A549 (cell line): ENCODE measurements around the gene PCNX2. TPM values are rescaled to one million over a fixed set of nuclear protein-coding genes. Genes with fewer than 3 reads are reported as not detected.

ENCODE experiments used
- ATAC-seq, 2 experiments: fragments of 200-7000 bp in 1 of 2; fragments of >200 bp in 1 of 2; cut with Nextera tagmentation in 1 of 2; cut with Tn5 transposase in 1 of 2; 3 replicates each; pipeline versions ENCODE4 v1.8.0 to v1.9.1; 2018 to 2020; ENCODE audit warnings: mild to moderate bottlenecking in 1 of 2, moderate library complexity in 1 of 2
- CTCF ChIA-PET: fragments of 300-600 bp; sonication (Branson Sonifier 250); formaldehyde crosslinking; extraction: SDS; loops from one replicate; lab custom pipeline; 2021; ENCODE audit warnings: antibody characterized with exemption, inconsistent platforms; lab: Yijun Ruan, JAX
- POLR2A ChIA-PET: fragments of 350-600 bp; formaldehyde crosslinking; extraction: SDS; loops from one replicate; lab custom pipeline; 2021; ENCODE audit warnings: antibody characterized with exemption, inconsistent platforms; lab: Yijun Ruan, JAX
- DNase-seq, 2 experiments: peaks; one replicate each; pipeline versions ENCODE4 v3.0.0 to v3.0.0-alpha.2; 2011 to 2016; ENCODE audit warnings: low read depth in 1 of 2, low spot score in 1 of 2
- FAIRE-seq: peaks from 2 replicates; lab custom pipeline; 2011; peaks lifted over from hg19 to GRCh38; lab: Jason Lieb, UNC
- H3K27ac ChIP-seq, 2 experiments: fragments of >200 bp; sonication (Bioruptor Twin); formaldehyde crosslinking; 3 replicates each; pipeline ENCODE4 v1.5.1; 2016 to 2017
- H3K4me1 ChIP-seq: fragments of >200 bp; sonication (Bioruptor Twin); formaldehyde crosslinking; 3 replicates; pipeline ENCODE4 v1.6.1; 2016
- H3K4me2 ChIP-seq: fragments of >200 bp; sonication (Bioruptor Twin); formaldehyde crosslinking; 3 replicates; pipeline ENCODE4 v1.6.1; 2016
- H3K4me3 ChIP-seq: fragments of >200 bp; sonication (Bioruptor Twin); formaldehyde crosslinking; 3 replicates; pipeline ENCODE4 v1.5.1; 2016
- H3K9me3 ChIP-seq: fragments of >200 bp; sonication (Bioruptor Twin); formaldehyde crosslinking; 3 replicates; pipeline ENCODE4 v1.6.1; 2016
- ATOH8 ChIP-seq: fragments of 250-450 bp; sonication (Bioruptor Pico); IDR thresholded peaks from 2 replicates; pipeline ENCODE4 v1.5.0; 2020; ENCODE audit warnings: low read depth, mild to moderate bottlenecking, moderate library complexity
- BCL3 ChIP-seq: fragments of >200 bp; sonication (Bioruptor Twin); formaldehyde crosslinking; IDR thresholded peaks from 3 replicates; pipeline ENCODE4 v1.6.1; 2016
- BHLHE40 ChIP-seq: IDR thresholded peaks from 2 replicates; pipeline ENCODE4 v1.6.1; 2012; ENCODE audit warnings: low read depth, low read length, inconsistent platforms
- CBX2 ChIP-seq: fragments of 200-600 bp; sonication (generic); IDR thresholded peaks from 2 replicates; pipeline ENCODE4 v1.6.1; 2016; ENCODE audit warnings: low read depth, mild to moderate bottlenecking, borderline replicate concordance
- CBX8 ChIP-seq: fragments of 200-600 bp; sonication (generic); IDR thresholded peaks from 2 replicates; pipeline ENCODE4 v1.6.1; 2016
- CHD2 ChIP-seq: fragments of 150-350 bp; IDR thresholded peaks from 2 replicates; pipeline ENCODE4 v1.6.1; 2014; ENCODE audit warnings: low read length; ENCODE audit not compliant: partially characterized antibody
- CHD4 ChIP-seq: fragments of 200-600 bp; sonication (generic); IDR thresholded peaks from 2 replicates; pipeline ENCODE4 v1.6.1; 2016; ENCODE audit warnings: antibody characterized with exemption, mild to moderate bottlenecking, borderline replicate concordance
- CTCF ChIP-seq: fragments of >200 bp; sonication (Bioruptor Twin); formaldehyde crosslinking; IDR thresholded peaks from 3 replicates; pipeline ENCODE4 v1.5.1; 2016
- EHMT2 ChIP-seq: fragments of 200-600 bp; sonication (generic); IDR thresholded peaks from 2 replicates; pipeline ENCODE4 v1.6.1; 2016; ENCODE audit warnings: antibody characterized with exemption, low read depth, mild to moderate bottlenecking, moderate library complexity
- ESRRA ChIP-seq: fragments of 150-350 bp; IDR thresholded peaks from 2 replicates; pipeline ENCODE4 v1.6.1; 2014; ENCODE audit warnings: mild to moderate bottlenecking, low read length, borderline replicate concordance
- FOSL2 ChIP-seq, 2 experiments: fragments of 450-650 bp in 1 of 2; fragments of >200 bp in 1 of 2; sonication (Bioruptor Twin) in 1 of 2; formaldehyde crosslinking; IDR thresholded peaks; 2 replicates each; pipeline versions ENCODE4 v1.5.0 to v1.6.1; 2016 to 2020; ENCODE audit warnings: mild to moderate bottlenecking in 1 of 2, moderate library complexity in 1 of 2
- FOXS1 ChIP-seq: fragments of 250-450 bp; sonication (Bioruptor Pico); IDR thresholded peaks from 2 replicates; pipeline ENCODE4 v1.5.0; 2020; ENCODE audit warnings: mild to moderate bottlenecking, moderate library complexity
- HES2 ChIP-seq: fragments of >200 bp; sonication (Bioruptor Twin); formaldehyde crosslinking; IDR thresholded peaks from 2 replicates; pipeline ENCODE4 v1.6.1; 2016
- JUN ChIP-seq, 2 experiments: fragments of >200 bp; sonication (Bioruptor Twin); formaldehyde crosslinking; IDR thresholded peaks; 2 replicates in 1 of 2; 3 replicates in 1 of 2; pipeline ENCODE4 v1.6.1; 2016 to 2017
- KDM5A ChIP-seq: fragments of 200-600 bp; sonication (generic); IDR thresholded peaks from 2 replicates; pipeline ENCODE4 v1.6.1; 2016; ENCODE audit warnings: antibody characterized with exemption, mild to moderate bottlenecking
- MAFK ChIP-seq: fragments of 450-650 bp; IDR thresholded peaks from 2 replicates; pipeline ENCODE4 v1.6.1; 2014; ENCODE audit not compliant: partially characterized antibody
- MAX ChIP-seq: IDR thresholded peaks from 2 replicates; pipeline ENCODE4 v1.6.1; 2012
- NPAS2 ChIP-seq: fragments of 250-450 bp; sonication (Bioruptor Pico); IDR thresholded peaks from 2 replicates; pipeline ENCODE4 v1.8.0; 2022; ENCODE audit warnings: mild to moderate bottlenecking, moderate library complexity, borderline replicate concordance
- NR3C1 ChIP-seq: fragments of >200 bp; sonication (Bioruptor Twin); formaldehyde crosslinking; IDR thresholded peaks from 3 replicates; pipeline ENCODE4 v1.6.1; 2017
- PHF8 ChIP-seq: fragments of 200-600 bp; sonication (generic); IDR thresholded peaks from 2 replicates; pipeline ENCODE4 v1.6.1; 2016; ENCODE audit warnings: low read depth, mild to moderate bottlenecking, antibody characterized with exemption, moderate library complexity, borderline replicate concordance
- POLR2A ChIP-seq: IDR thresholded peaks from 2 replicates; pipeline ENCODE4 v1.6.1; 2012; ENCODE audit warnings: mild to moderate bottlenecking, low read length
- RARB ChIP-seq: fragments of 250-450 bp; sonication (Bioruptor Pico); IDR thresholded peaks from 2 replicates; pipeline ENCODE4 v1.8.0; 2021; ENCODE audit warnings: mild to moderate bottlenecking, moderate library complexity
- RCOR1 ChIP-seq: fragments of 150-350 bp; IDR thresholded peaks from 2 replicates; pipeline ENCODE4 v1.6.1; 2014; ENCODE audit warnings: antibody characterized with exemption, low read length, low read depth
- RFX5 ChIP-seq: fragments of 450-650 bp; IDR thresholded peaks from 2 replicates; pipeline ENCODE4 v1.7.1; 2014; ENCODE audit warnings: antibody characterized with exemption, mild to moderate bottlenecking, moderate library complexity
- USF2 ChIP-seq: fragments of 450-650 bp; IDR thresholded peaks from 2 replicates; pipeline ENCODE4 v1.6.1; 2014; ENCODE audit warnings: antibody characterized with exemption
- ZNF302 ChIP-seq: fragments of 250-450 bp; sonication (Bioruptor Pico); IDR thresholded peaks from 2 replicates; pipeline ENCODE4 v1.9.0; 2021; ENCODE audit warnings: inconsistent platforms, mild to moderate bottlenecking, moderate library complexity
- ZSCAN20 ChIP-seq: fragments of 250-450 bp; sonication (Bioruptor Pico); IDR thresholded peaks from 2 replicates; pipeline ENCODE4 v1.8.0; 2022; ENCODE audit warnings: mild to moderate bottlenecking, moderate library complexity
- WGBS: methylation state at CpG from one replicate; pipeline ENCODE4 v1.1.6; 2017; ENCODE audit errors: missing lambda C conversion rate; 5-methylcytosine and 5-hydroxymethylcytosine counted together
- polyA minus RNA-seq: library from RNA; depleted of rRNA, polyadenylated mRNA; stranded (reverse); fragments of >200 nt; gene quantifications from 2 replicates; pipeline ENCODE4 v1.2.3, GENCODE V29; 2011; rRNA and poly(A)+ RNA removed
- polyA plus RNA-seq, 4 experiments: library from polyadenylated mRNA; depleted of rRNA in 3 of 4; stranded (reverse); fragments of >200 nt; fragmentation: RNase III in 1 of 4; extraction: RNeasy Plus Mini Kit Qiagen cat#74134 plus additional on column Dnase treatment in 1 of 4; gene quantifications; 2 replicates in 3 of 4; 3 replicates in 1 of 4; pipeline ENCODE4 v1.2.3, GENCODE V29; 2011 to 2017

PCNX2 gene
- polyA plus RNA-seq (2011; rRNA removed) (27.2 and 31.5 TPM in 2 replicates), polyA plus RNA-seq (2017; fragmentation: RNase III; extraction: RNeasy Plus Mini Kit Qiagen cat#74134 plus additional on column Dnase treatment) (8.7 to 9.0 TPM (median 8.8 TPM) in 3 replicates), polyA minus RNA-seq (207 and 209 TPM in 2 replicates)
- polyA plus RNA-seq (2012; cell fraction: cytosol; rRNA removed), result 11.3 and 13.9 TPM in 2 replicates
- polyA plus RNA-seq (2012; cell fraction: nucleus; rRNA removed), result 33.4 and 41.8 TPM in 2 replicates

- POLR2A ChIA-PET, result no interaction called here
- no peak for FAIRE-seq
Observed at GRCh38 chr1:233295237-233295974, at the start of gene PCNX2. TSS of gene PCNX2 (minus strand) at chr1:233295725. CDS start at chr1:233295478, 247 bp downstream.

GRCh38 chr1:233343262-233343661 is 47.7 kb upstream of the PCNX2 start:
- Histone ChIP-seq H3K27ac (no peak overlapping the region), H3K9me3 (no peaks in the 10 kb centered on the region), H3K4me3 (no peak overlapping the region), H3K4me2 (peak overlapping the region; percentile 14; the same call in 1 of the 3 replicates), H3K4me1 (peaks cover 31% of the 10 kb centered on the region)
- ChIA-PET POLR2A (no interaction called here), CTCF (interaction anchor here (1.1 to 1.3 kb wide), 2 partner anchors 19 to 22 kb away, joined by 4 read pairs; no protein-coding TSS in a partner anchor)
- TF ChIP-seq NPAS2, result no peak
- TF ChIP-seq CBX2, result no peak
- TF ChIP-seq CHD2, result no peak
- no peak for TF ChIP-seq USF2
- TF ChIP-seq RCOR1, result no peak
- no peak for TF ChIP-seq MAFK
- no peak for TF ChIP-seq RFX5
- TF ChIP-seq RARB, result no peak
- no peak for TF ChIP-seq ESRRA
- peak; percentile 46 to 68; a peak in 4 of 6 replicates for ATAC-seq
- peak; percentile 32 for FAIRE-seq
- 75% methylated on average over 1 of the region's 1 CpG for WGBS
- DNase-seq, result no peak

More at GRCh38 chr1:233295237-233295974, at the start of gene PCNX2:
- 2% methylated on average over 25 of the region's 54 CpGs for WGBS
- ATAC-seq, result peak; percentile 90 to 91
- peak; percentile 62 to 88 for DNase-seq
- Histone ChIP-seq H3K4me1 (peaks cover 50% of the 10 kb centered on the region), H3K4me3 (peak within 1 kb of the TSS; percentile 92), H3K27ac (peak within 1 kb of the TSS; percentile 88 to 99), H3K4me2 (peak within 1 kb of the TSS; percentile 79), H3K9me3 (no peaks in the 10 kb centered on the region)
- CTCF ChIA-PET, result interaction anchor here (0.7 to 1.8 kb wide), 3 partner anchors 9 to 781 kb away, joined by 3 to 6 read pairs (median 4); no protein-coding TSS in a partner anchor
- peak in 1 of 2 experiments; percentile 77; a peak in 3 of 5 replicates for TF ChIP-seq JUN (IDR thresholded peaks at IDR 0.05)
- no peak for TF ChIP-seq NR3C1
- peak; percentile 72 for TF ChIP-seq POLR2A
- TF ChIP-seq BCL3, result peak; percentile 66; the same call in 1 of the 3 replicates
- TF ChIP-seq PHF8, result no peak; the same call in 1 of the 2 replicates
- peak; percentile 25; the same call in 1 of the 2 replicates for TF ChIP-seq KDM5A
- no peak for TF ChIP-seq ZSCAN20 (CRISPR knock-in tag)
- peak; percentile 29 for TF ChIP-seq MAX

- H3K4me3 ChIP-seq, result no peak overlapping the region
- H3K9me3 ChIP-seq, result no peaks in the 10 kb centered on the region
- ATAC-seq (no peak), DNase-seq (no peak), FAIRE-seq (no peak)
- H3K4me1 ChIP-seq, result peaks cover 30% of the 10 kb centered on the region
- CTCF ChIA-PET, result interaction anchor here (0.9 to 1.3 kb wide), 2 partner anchors 9 to 12 kb away, joined by 3 to 4 read pairs; no protein-coding TSS in a partner anchor
- POLR2A ChIA-PET, result no interaction called here
- H3K4me2 ChIP-seq, result no peak overlapping the region
- no peak overlapping the region for H3K27ac ChIP-seq
- no peak for TF ChIP-seq KDM5A
- no peak for TF ChIP-seq CHD4
- no peak for TF ChIP-seq HES2
- TF ChIP-seq ATOH8 (CRISPR knock-in tag), result no peak
- no peak for TF ChIP-seq ZNF302 (CRISPR knock-in tag)
- no peak for TF ChIP-seq FOXS1 (CRISPR knock-in tag)
- no peak for TF ChIP-seq FOSL2 (IDR thresholded peaks at IDR 0.05)
- no peak for TF ChIP-seq FOSL2 (CRISPR knock-in tag; IDR thresholded peaks at IDR 0.05)
- no peak for TF ChIP-seq CBX8
- no peak for TF ChIP-seq RARB
- TF ChIP-seq CBX2, result no peak
- no peak for TF ChIP-seq CTCF
- TF ChIP-seq PHF8, result no peak
- TF ChIP-seq EHMT2, result no peak
- no peak for TF ChIP-seq BHLHE40
- TF ChIP-seq MAFK, result no peak
Observed at GRCh38 chr1:233342086-233342485, 46.6 kb upstream of the PCNX2 start.
